Measurements from ENCODE around the gene CEP135. TPM values are rescaled to one million over a fixed set of nuclear protein-coding genes. Genes with fewer than 3 reads are reported as not detected.

Gene CEP135
- total and polyA plus RNA-seq, 2 donors (not counting 1 experiment from before 2014, with no cell fraction given), result 4.6 to 5.9 TPM

GRCh38 chr4:56082829-56083228 is 134.1 kb downstream of the CEP135 start:
- no peak overlapping the region for H3K9ac ChIP-seq (ENCODE audit: insufficient read depth, low read length)
- H3K27me3 ChIP-seq (ENCODE audit: control insufficient read depth, insufficient read depth, low read length), result no peaks in the 10 kb centered on the region
- TF ChIP-seq, protein P1, sequence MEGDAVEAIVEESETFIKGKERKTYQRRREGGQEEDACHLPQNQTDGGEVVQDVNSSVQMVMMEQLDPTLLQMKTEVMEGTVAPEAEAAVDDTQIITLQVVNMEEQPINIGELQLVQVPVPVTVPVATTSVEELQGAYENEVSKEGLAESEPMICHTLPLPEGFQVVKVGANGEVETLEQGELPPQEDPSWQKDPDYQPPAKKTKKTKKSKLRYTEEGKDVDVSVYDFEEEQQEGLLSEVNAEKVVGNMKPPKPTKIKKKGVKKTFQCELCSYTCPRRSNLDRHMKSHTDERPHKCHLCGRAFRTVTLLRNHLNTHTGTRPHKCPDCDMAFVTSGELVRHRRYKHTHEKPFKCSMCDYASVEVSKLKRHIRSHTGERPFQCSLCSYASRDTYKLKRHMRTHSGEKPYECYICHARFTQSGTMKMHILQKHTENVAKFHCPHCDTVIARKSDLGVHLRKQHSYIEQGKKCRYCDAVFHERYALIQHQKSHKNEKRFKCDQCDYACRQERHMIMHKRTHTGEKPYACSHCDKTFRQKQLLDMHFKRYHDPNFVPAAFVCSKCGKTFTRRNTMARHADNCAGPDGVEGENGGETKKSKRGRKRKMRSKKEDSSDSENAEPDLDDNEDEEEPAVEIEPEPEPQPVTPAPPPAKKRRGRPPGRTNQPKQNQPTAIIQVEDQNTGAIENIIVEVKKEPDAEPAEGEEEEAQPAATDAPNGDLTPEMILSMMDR (conservative IDR thresholded peaks at IDR 0.05 in 1 of 2, IDR thresholded peaks at IDR 0.05 in 1 of 2; ENCODE audit: low read depth in 1 of 2, low read length in 2 of 2), result no peak
- no peak for TF ChIP-seq EZH2 (IDR thresholded peaks at IDR 0.05; ENCODE audit: low read length, missing control alignments)
- H3K4me3 ChIP-seq (replicated peaks in 1 of 4; ENCODE audit: control extremely low read depth in 1 of 4, insufficient read depth in 1 of 4, low read depth in 3 of 4, low read length in 4 of 4), result no peak overlapping the region
- H4K20me1 ChIP-seq (ENCODE audit: control insufficient read depth, extremely low read depth, insufficient read depth, low read length), result no peaks in the 10 kb centered on the region
- H2AFZ ChIP-seq (ENCODE audit: low read length), result no peak overlapping the region
- H3K27ac ChIP-seq (ENCODE audit: insufficient read depth, low read length), result no peak overlapping the region
- no peaks in the 10 kb centered on the region for H3K4me1 ChIP-seq (ENCODE audit: control insufficient read depth, extremely low read depth, insufficient read depth, low read length)
- no peaks in the 10 kb centered on the region for H3K79me2 ChIP-seq (ENCODE audit: control insufficient read depth, insufficient read depth, low read length)
- DNase-seq (ENCODE audit: low read depth in 2 of 2), result no peak
- H3K36me3 ChIP-seq (ENCODE audit: control insufficient read depth, insufficient read depth, low read length), result no peaks in the 10 kb centered on the region
- no peak overlapping the region for H3K4me2 ChIP-seq (ENCODE audit: extremely low read depth, insufficient read depth, low read length)
- H3K9me3 ChIP-seq (ENCODE audit: control insufficient read depth, insufficient read depth, low read depth, low read length), result no peaks in the 10 kb centered on the region

Other genes with a start within 250 kb of the CEP135 start
- not detected in 2 replicates for gene EXOC1L, start 129.2 kb upstream of the CEP135 start, total RNA-seq
- gene EXOC1L, start 129.2 kb upstream of the CEP135 start, polyA plus RNA-seq, result not detected in 2 replicates
- 54.4 and 64.2 TPM in 2 replicates for gene EXOC1, start 95.3 kb upstream of the CEP135 start, total RNA-seq
- gene EXOC1, start 95.3 kb upstream of the CEP135 start, polyA plus RNA-seq, result 24.0 and 32.3 TPM in 2 replicates

Measured in fibroblast of lung (primary cell).